Activated CD8-positive, alpha-beta memory T cell treated with anti-CD3 and anti-CD28 coated beads, Interleukin-2, amount 50 U/mL, for 4 hours (primary cell): ENCODE data around the gene BBS10.
"Not testable (repeated sequence)": the region's sequence is repeated elsewhere in the genome, so short reads cannot be mapped to it uniquely, and the experiment has no call there.

Experiments used
- DNase-seq: peaks from one replicate; pipeline ENCODE4 v3.0.0-alpha.2; 2020

Gene BBS10

DNA sequence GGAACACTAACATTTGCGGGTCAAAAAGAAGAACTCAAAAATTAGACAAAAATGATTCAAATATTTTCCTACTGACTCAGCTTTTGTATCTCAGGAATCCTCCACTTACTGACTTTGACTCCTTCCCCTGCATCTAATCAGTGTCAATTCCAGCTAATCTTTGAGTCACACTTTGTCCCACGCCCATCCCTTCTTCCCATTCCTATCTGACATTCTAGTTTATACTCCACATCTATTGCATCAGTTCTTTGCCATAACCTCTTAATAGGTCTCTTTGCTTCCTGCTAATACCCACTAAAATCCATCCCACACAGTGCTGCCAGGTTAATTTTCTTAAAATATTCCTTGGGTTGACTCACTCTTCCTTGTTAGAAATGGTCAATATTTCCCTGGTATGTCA, 19.1 kb downstream of the BBS10 start:
- DNase-seq: no peak

DNA sequence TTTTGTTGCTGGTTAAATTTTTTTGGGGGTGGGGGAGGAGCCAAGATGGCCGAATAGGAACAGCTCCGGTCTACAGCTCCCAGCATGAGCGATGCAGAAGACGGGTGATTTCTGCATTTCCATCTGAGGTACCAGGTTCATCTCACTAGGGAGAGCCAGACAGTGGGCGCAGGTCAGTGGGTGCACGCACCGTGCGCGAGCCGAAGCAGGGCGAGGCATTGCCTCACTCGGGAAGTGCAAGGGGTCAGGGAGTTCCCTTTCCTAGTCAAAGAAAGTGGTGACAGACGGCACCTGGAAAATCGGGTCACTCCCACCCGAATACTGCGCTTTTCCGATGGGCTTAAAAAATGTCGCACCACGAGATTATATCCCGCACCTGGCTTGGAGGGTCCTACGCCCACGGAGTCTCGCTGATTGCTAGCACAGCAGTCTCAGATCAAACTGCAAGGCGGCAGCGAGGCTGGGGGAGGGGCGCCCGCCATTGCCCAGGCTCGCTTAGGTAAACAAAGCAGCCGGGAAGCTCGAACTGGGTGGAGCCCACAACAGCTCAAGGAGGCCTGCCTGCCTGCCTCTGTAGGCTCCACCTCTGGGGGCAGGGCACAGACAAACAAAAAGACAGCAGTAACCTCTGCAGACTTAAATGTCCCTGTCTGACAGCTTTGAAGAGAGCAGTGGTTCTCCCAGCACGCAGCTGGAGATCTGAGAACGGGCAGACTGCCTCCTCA, 28.5 kb downstream of the BBS10 start:
- not testable (repeated sequence) for DNase-seq

DNA sequence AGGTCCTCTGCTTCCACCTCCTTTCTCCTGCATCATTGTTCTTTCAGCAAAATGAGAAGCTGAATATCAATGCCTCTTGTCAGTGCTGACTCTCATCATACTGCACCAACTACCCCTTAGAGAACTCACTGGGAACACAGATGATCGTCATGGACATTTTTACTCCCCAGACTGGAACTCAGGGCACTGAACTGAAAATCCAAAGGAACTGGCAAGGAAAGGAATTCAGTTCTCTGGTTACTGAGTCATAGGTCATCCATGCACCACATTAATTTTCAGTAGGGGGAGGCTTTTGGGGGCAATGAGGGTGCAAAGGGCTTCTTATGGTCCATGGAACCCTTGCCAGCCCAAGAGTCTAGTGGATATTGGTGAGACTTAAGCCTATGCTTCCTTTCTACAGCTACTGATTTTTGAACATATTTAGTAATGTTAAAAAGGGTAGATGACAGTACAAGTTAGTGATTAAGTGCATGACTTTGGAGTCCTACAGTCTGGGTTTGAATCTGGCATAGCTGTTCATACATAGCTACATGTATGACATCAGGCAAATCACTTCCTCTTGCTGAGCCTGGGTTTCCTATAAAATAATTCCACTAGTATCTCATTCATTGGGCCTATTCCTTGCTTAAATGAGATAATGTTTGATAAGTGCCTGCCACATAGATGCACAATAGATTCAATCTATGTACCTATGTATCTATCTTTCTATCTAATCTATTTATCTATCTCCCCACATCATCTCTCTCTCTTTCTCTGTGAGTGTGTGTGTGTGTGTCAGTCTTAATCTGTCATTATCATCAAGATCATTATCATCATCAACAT, 29.2 kb downstream of the BBS10 start:
- no peak for DNase-seq

DNA sequence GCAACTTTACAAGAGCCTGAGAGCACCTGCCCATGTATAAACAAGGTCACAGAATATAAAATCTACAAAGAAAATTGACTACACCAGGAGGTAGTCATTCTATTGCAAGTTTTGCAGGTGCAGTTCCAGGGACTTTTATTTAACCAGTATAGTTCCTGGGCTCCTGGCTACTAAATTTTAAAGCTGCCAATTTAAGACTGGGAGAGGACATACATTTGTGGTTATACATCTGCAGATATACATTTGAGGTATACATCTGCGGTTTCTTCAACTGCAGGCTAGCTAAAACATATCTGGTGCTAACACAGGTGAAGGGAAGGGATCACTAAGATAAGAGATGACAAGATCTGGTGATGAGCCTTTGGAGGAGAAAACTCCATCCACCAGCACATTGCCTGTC, 30.2 kb downstream of the BBS10 start:
- DNase-seq: no peak

DNA sequence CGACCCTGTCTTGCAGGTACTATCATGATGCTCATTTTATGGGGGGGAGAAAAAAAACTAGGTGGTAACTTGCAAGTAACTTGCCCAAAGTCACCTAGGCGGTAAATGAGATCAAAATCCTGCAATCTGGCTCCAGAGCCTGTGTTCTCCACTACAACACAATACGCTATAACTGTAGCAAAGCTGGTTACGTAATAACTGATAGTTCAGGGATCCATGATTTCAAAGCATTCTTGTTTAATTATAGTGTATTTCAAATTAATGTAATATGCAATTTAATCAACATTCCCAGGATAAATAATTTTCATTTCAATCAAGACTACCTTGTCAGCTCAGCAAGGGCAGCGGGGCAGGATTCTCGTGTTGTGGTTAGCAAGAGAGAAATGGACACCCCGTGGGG, 31.7 kb downstream of the BBS10 start:
- DNase-seq: no peak

DNA sequence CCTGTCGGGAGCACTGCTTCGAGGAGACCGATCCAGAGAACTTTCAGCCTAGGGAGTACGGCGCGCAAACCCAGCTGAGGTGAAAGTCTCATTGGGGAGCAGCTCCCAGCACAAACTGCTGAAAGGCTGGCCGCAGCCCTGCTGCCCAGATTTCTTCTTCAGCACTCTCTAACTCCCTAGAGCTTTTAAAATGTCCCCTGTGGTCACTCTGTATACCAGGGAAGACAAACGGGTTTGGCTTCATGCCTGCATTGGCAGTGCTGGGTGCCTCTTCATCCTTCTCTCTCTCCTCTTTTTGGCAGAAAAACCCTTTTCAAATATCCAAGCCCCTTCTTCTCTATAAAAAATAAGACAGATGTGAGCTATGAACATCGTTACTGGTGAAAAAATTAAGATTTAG, 34.9 kb downstream of the BBS10 start:
- no peak for DNase-seq

GRCh38 chr12:76312315-76312714, 35.9 kb downstream of the BBS10 start:
- DNase-seq: no peak

GRCh38 chr12:76311796-76312195, 36.4 kb downstream of the BBS10 start:
- no peak for DNase-seq

DNA sequence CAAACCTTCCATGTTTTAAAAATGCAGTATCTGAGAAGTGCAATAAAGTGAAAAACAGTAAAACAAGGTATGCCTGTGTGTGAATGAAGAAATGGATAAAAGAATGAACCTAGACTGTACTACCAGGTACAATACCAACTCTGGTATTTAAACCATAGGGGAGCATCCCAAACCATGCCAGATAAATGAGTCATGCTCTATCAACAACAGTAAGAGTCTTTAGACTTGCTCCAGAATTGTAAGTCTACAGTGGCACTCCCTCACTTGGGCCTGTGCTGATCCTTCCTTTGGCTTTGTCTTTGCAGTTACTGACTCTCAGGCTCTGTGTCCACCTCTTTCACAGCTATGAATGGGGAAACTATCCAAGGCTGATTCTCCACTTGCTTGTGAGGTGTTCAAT, 38.1 kb downstream of the BBS10 start:
- DNase-seq: no peak

DNA sequence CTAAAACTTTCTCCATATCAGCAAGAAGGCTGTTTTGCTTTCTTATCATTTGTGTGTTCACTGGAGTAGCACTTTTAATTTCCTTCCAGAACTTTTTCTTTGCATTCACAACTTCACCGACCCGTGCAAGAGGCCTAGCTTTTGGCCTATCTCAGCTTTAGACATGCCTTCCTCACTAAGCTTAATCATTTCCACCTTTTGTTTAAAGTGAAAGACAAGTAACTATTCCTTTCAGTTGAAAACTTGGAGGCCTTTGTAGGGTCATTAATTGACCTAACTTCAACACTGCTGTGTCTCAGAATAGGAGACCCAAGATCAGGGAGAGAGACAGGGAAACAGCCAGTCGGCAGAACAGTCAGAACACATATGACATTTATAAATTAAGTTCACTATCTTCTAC, 39.3 kb downstream of the BBS10 start:
- no peak for DNase-seq

DNA sequence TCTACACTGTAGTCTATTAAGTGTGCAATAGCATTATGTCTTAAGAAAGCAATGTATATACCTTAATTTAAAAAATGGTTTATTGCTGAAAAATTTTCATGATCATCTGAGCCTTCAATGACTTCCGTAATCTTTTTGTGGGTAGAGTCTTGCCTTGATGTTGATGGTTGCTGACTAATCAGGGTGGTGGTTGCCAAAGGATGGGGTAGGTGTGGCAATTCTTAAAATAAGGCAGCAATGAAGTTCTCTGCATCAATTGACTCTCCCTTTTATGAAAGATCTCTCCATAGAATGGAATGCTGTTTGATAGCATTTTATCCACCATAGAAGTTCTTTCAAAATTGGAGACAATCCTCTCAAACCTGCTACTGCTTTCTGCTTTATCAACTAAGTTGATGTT, 41.1 kb downstream of the BBS10 start:
- no peak for DNase-seq

- DNase-seq: no peak
Measured at GRCh38 chr12:76303989-76304460, 44.2 kb downstream of the BBS10 start.

GRCh38 chr12:76303365-76303764, 44.9 kb downstream of the BBS10 start:
- DNase-seq: no peak

DNA sequence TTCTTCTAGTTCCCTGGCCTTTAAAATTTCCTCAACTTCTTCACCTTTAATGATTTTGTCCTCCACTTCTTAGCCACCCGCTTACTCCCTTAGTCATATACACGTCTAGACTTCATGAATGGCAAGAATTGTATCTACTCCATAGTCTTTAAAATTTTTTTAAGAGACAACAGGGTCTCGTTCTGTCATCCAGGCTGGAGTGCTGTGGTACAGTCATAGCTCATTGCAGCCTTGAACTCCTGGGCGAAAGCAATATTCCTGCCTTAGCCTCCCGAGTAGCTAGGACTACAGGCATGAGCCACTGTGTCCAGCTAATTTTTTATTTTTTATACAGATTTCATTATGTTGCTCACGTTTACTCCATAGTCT, 47.9 kb downstream of the BBS10 start:
- no peak for DNase-seq

- no peak for DNase-seq
Measured at GRCh38 chr12:76299536-76300296, 48.5 kb downstream of the BBS10 start.
